ENCODE results near the gene KRT4. TPM values are rescaled to one million over a fixed set of nuclear protein-coding genes. Genes with fewer than 3 reads are reported as not detected.

KRT4 gene
- total and polyA plus RNA-seq, 10 donors, result 0.37 to 3.4 (median 0.97) TPM; not detected in 6

DNA sequence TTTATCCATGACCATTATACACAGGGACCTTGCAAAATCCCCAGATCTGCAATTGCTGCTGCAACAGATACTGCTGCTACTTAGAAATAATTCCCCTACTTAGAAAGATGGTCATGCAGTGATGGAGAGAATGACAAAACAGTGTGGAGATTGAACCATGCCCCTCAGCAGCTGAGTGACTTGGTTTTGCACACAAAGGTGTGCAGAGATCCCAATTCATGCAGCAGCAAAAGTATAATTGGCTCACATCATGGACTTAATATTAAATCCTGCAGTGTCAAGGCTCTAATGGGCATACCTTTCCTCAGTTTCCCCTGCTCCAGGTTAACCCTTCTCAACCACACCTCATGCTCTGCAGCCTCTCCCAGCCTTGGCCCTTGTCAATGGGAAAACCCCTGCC lies 37.9 kb upstream of the KRT4 start:
- Histone ChIP-seq H3K36me3 (no peaks in the 10 kb centered on the region), H3K4me3 (no peak overlapping the region), H3K4me1 (no peaks in the 10 kb centered on the region), H3K9me3 (no peaks in the 10 kb centered on the region), H3K27me3 (replicated peaks in 1 of 7) (peaks cover 0 to 27% (median 0%) of the 10 kb centered on the region in 7 donors), H3K27ac (no peak overlapping the region)
- DNase-seq, result no peak
- TF ChIP-seq, protein P1, sequence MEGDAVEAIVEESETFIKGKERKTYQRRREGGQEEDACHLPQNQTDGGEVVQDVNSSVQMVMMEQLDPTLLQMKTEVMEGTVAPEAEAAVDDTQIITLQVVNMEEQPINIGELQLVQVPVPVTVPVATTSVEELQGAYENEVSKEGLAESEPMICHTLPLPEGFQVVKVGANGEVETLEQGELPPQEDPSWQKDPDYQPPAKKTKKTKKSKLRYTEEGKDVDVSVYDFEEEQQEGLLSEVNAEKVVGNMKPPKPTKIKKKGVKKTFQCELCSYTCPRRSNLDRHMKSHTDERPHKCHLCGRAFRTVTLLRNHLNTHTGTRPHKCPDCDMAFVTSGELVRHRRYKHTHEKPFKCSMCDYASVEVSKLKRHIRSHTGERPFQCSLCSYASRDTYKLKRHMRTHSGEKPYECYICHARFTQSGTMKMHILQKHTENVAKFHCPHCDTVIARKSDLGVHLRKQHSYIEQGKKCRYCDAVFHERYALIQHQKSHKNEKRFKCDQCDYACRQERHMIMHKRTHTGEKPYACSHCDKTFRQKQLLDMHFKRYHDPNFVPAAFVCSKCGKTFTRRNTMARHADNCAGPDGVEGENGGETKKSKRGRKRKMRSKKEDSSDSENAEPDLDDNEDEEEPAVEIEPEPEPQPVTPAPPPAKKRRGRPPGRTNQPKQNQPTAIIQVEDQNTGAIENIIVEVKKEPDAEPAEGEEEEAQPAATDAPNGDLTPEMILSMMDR (IDR thresholded peaks at IDR 0.05 in 8 of 11, conservative IDR thresholded peaks at IDR 0.05 in 3 of 11), result no peak
- TF ChIP-seq POLR2A (IDR thresholded peaks at IDR 0.05), result no peak
- TF ChIP-seq POLR2AphosphoS5 (IDR thresholded peaks at IDR 0.05), result no peak
- intact Hi-C loops (cut with DNase I; ENCODE audit: low total_unique reads), result no loop called here

- Histone ChIP-seq H3K36me3 (no peaks in the 10 kb centered on the region), H3K9me3 (no peaks in the 10 kb centered on the region), H3K4me3 (no peak overlapping the region), H3K27me3 (replicated peaks in 1 of 7) (peaks cover 0 to 27% (median 0%) of the 10 kb centered on the region in 7 donors), H3K27ac (no peak overlapping the region), H3K4me1 (no peaks in the 10 kb centered on the region)
- TF ChIP-seq POLR2A (IDR thresholded peaks at IDR 0.05) (no peak), POLR2AphosphoS5 (IDR thresholded peaks at IDR 0.05) (no peak)
- TF ChIP-seq, protein P1 (IDR thresholded peaks at IDR 0.05 in 8 of 11, conservative IDR thresholded peaks at IDR 0.05 in 3 of 11), result no peak
- peak; percentile 13 for DNase-seq
- intact Hi-C loops (cut with DNase I; ENCODE audit: low total_unique reads), result no loop called here
- 66 to 81% (median 68%) methylated on average over 5 of the region's 5 CpGs for WGBS, 5 donors
These were observed 36.8 kb upstream of the KRT4 start for GRCh38 chr12:52850681-52851080.

DNA sequence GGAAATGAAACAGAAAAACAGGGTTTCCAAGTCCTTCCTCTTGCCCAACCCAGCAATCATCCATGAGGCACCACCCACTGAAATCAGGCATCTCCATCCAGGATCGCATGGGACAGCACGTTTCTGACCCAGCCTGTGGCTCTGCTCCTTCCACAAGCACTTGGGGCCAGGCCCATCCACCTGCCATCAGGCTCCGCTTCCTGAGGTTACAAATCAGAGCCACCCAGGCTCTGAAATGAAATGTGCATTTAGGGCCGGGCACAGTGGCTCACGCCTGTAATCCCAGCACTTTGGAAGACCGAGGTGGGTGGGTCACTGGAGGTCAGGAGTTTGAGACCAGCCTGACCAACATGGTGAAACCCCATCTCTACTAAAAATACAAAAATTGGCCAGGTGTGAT lies 35.6 kb upstream of the KRT4 start:
- H3K27ac ChIP-seq, result no peak overlapping the region
- H3K36me3 ChIP-seq, result no peaks in the 10 kb centered on the region
- no peaks in the 10 kb centered on the region for H3K4me1 ChIP-seq
- no peak for TF ChIP-seq POLR2A (IDR thresholded peaks at IDR 0.05)
- no peak for TF ChIP-seq POLR2AphosphoS5 (IDR thresholded peaks at IDR 0.05)
- TF ChIP-seq, protein P1 (IDR thresholded peaks at IDR 0.05 in 8 of 11, conservative IDR thresholded peaks at IDR 0.05 in 3 of 11), result no peak
- H3K4me3 ChIP-seq, result no peak overlapping the region
- WGBS, 5 donors, result 77 to 91% (median 85%) methylated on average over 5 to 6 of the region's 6 CpGs
- peaks cover 0 to 27% (median 0%) of the 10 kb centered on the region in 7 donors for H3K27me3 ChIP-seq (replicated peaks in 1 of 7)
- DNase-seq, result peak; percentile 51
- no peaks in the 10 kb centered on the region for H3K9me3 ChIP-seq
- intact Hi-C loops (cut with DNase I; ENCODE audit: low total_unique reads), result no loop called here

DNA sequence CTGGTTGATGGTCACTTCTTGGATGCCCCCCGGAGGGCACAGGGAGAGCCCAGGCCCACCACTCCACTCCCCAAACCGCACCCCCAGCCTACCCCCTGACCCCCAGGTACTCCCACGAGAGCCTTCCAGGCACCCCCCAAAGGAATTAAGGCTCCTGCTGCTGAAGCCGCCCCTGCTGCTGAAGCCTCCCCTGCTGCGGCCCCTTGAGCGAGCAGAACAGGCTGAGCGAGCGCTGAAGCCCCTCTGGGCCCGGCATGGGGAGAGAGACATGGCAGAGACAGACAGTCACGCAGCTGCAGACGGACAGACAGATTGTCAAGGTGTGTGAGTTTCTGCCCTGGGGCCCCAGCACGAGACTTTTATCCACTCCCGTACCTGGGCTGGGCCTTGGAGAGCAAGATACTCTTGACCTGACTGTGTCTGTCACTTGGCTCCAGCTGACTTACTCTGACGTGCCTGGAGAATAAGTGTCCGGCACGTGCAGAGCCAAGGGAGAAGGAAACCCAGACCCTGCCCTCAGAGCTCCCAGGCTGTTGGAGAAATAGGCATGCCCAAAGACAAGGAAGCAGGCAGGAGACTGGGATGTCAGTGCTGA lies 34.8 kb upstream of the KRT4 start, which contains the start of gene KRT78:
KRT78 (minus strand) TSS at position 334 of the 595 bp plus-strand sequence; CDS start at position 270, 64 bp downstream.
- peaks cover 0 to 27% (median 0%) of the 10 kb centered on the region in 7 donors for H3K27me3 ChIP-seq (replicated peaks in 1 of 7)
- no peak within 1 kb of the TSS for H3K4me3 ChIP-seq
- WGBS, 5 donors, result 77 to 89% (median 85%) methylated on average over 6 to 16 of the region's 16 CpGs
- H3K9me3 ChIP-seq, result no peaks in the 10 kb centered on the region
- intact Hi-C loops (cut with DNase I; ENCODE audit: low total_unique reads), result no loop called here
- peak; percentile 50 for DNase-seq
- TF ChIP-seq POLR2AphosphoS5 (IDR thresholded peaks at IDR 0.05), result no peak
- no peak for TF ChIP-seq POLR2A (IDR thresholded peaks at IDR 0.05)
- TF ChIP-seq, protein P1 (IDR thresholded peaks at IDR 0.05 in 8 of 11, conservative IDR thresholded peaks at IDR 0.05 in 3 of 11), result no peak
- H3K27ac ChIP-seq, result no peak within 1 kb of the TSS
- no peaks in the 10 kb centered on the region for H3K36me3 ChIP-seq
- H3K4me1 ChIP-seq, result no peaks in the 10 kb centered on the region
